ENCODE data around the gene RPTOR. TPM values are rescaled to one million over a fixed set of nuclear protein-coding genes. Genes with fewer than 3 reads are reported as not detected.

The RPTOR gene
- total RNA-seq, 1 experiment from 2014 or later = 46.2 TPM

GRCh38 chr17:80944326-80944725 is 399.7 kb downstream of the RPTOR start:
- H3K9me3 ChIP-seq (ENCODE audit: low read length) = no peaks in the 10 kb centered on the region
- no peak overlapping the region for H3K4me2 ChIP-seq (ENCODE audit: low read length)
- intact Hi-C loops (cut with micrococcal nuclease) = no loop called here
- no TSS peak for BruUV-seq (replicated peaks)
- no peak overlapping the region for H2AFZ ChIP-seq (ENCODE audit: low read length)
- H4K20me1 ChIP-seq (ENCODE audit: low read length) = no peaks in the 10 kb centered on the region
- H3K9ac ChIP-seq (ENCODE audit: low read length) = no peak overlapping the region
- H3K27me3 ChIP-seq (ENCODE audit: low read length) = no peaks in the 10 kb centered on the region
- H3K9me2 ChIP-seq (replicated peaks; ENCODE audit: low read length) = no peaks in the 10 kb centered on the region
- ATAC-seq (no peak), DNase-seq (no peak)
- no peaks in the 10 kb centered on the region for H3K4me1 ChIP-seq (ENCODE audit: insufficient read depth, low read length)
- no peaks in the 10 kb centered on the region for H3K79me2 ChIP-seq (ENCODE audit: low read length)
- no peak overlapping the region for H3K27ac ChIP-seq (ENCODE audit: low read length)
- no peaks in the 10 kb centered on the region for H3F3A ChIP-seq (ENCODE audit: low read length, unreplicated experiment)
- no peak overlapping the region for H3K4me3 ChIP-seq (ENCODE audit: low read length)
- H3K36me3 ChIP-seq (ENCODE audit: low read depth, low read length) = no peaks in the 10 kb centered on the region; the same call in 1 of the 2 replicates
- POLR2A ChIA-PET (ENCODE audit: unreplicated experiment) = no interaction called here
- CTCF ChIA-PET = no interaction called here
- no peak for TF ChIP-seq CTCF (conservative IDR thresholded peaks at IDR 0.05; ENCODE audit: low read depth, low read length)
- no peak for TF ChIP-seq EZH2 (IDR thresholded peaks at IDR 0.05; ENCODE audit: low read length, unreplicated experiment)
- no peak for TF ChIP-seq EZH2phosphoT487 (IDR thresholded peaks at IDR 0.05; ENCODE audit: borderline replicate concordance, low read length)

GRCh38 chr17:80945736-80946135 is 401.1 kb downstream of the RPTOR start:
- no TSS peak for BruUV-seq (replicated peaks)
- H3K27me3 ChIP-seq (ENCODE audit: low read length) = no peaks in the 10 kb centered on the region
- H3K4me2 ChIP-seq (ENCODE audit: low read length) = no peak overlapping the region
- no peak for DNase-seq
- no peak overlapping the region for H3K4me3 ChIP-seq (ENCODE audit: low read length)
- H3F3A ChIP-seq (ENCODE audit: low read length, unreplicated experiment) = no peaks in the 10 kb centered on the region
- H2AFZ ChIP-seq (ENCODE audit: low read length) = no peak overlapping the region
- intact Hi-C loops (cut with micrococcal nuclease) = no loop called here
- ATAC-seq = no peak
- no peaks in the 10 kb centered on the region for H3K79me2 ChIP-seq (ENCODE audit: low read length)
- H3K9ac ChIP-seq (ENCODE audit: low read length) = no peak overlapping the region
- H3K4me1 ChIP-seq (ENCODE audit: insufficient read depth, low read length) = no peaks in the 10 kb centered on the region
- no peaks in the 10 kb centered on the region for H3K9me2 ChIP-seq (replicated peaks; ENCODE audit: low read length)
- no peaks in the 10 kb centered on the region for H4K20me1 ChIP-seq (ENCODE audit: low read length)
- ChIA-PET CTCF (no interaction called here), POLR2A (ENCODE audit: unreplicated experiment) (no interaction called here)
- no peaks in the 10 kb centered on the region; the same call in 1 of the 2 replicates for H3K36me3 ChIP-seq (ENCODE audit: low read depth, low read length)
- no peak overlapping the region for H3K27ac ChIP-seq (ENCODE audit: low read length)
- no peaks in the 10 kb centered on the region for H3K9me3 ChIP-seq (ENCODE audit: low read length)
- TF ChIP-seq CTCF (conservative IDR thresholded peaks at IDR 0.05; ENCODE audit: low read depth, low read length) = no peak
- TF ChIP-seq EZH2 (IDR thresholded peaks at IDR 0.05; ENCODE audit: low read length, unreplicated experiment) = no peak
- no peak for TF ChIP-seq EZH2phosphoT487 (IDR thresholded peaks at IDR 0.05; ENCODE audit: borderline replicate concordance, low read length)

- CTCF ChIA-PET = no interaction called here
- H3K36me3 ChIP-seq (ENCODE audit: low read depth, low read length) = no peaks in the 10 kb centered on the region; the same call in 1 of the 2 replicates
- no peaks in the 10 kb centered on the region for H3F3A ChIP-seq (ENCODE audit: low read length, unreplicated experiment)
- DNase-seq (no peak), ATAC-seq (no peak)
- POLR2A ChIA-PET (ENCODE audit: unreplicated experiment) = no interaction called here
- no peaks in the 10 kb centered on the region for H3K4me1 ChIP-seq (ENCODE audit: insufficient read depth, low read length)
- no TSS peak for BruUV-seq (replicated peaks)
- H3K27me3 ChIP-seq (ENCODE audit: low read length) = no peaks in the 10 kb centered on the region
- H3K9ac ChIP-seq (ENCODE audit: low read length) = no peak overlapping the region
- intact Hi-C loops (cut with micrococcal nuclease) = no loop called here
- no peaks in the 10 kb centered on the region for H3K79me2 ChIP-seq (ENCODE audit: low read length)
- no peaks in the 10 kb centered on the region for H3K9me2 ChIP-seq (replicated peaks; ENCODE audit: low read length)
- H3K4me2 ChIP-seq (ENCODE audit: low read length) = no peak overlapping the region
- no peak overlapping the region for H3K27ac ChIP-seq (ENCODE audit: low read length)
- TF ChIP-seq EZH2phosphoT487 (IDR thresholded peaks at IDR 0.05; ENCODE audit: borderline replicate concordance, low read length) = no peak
- H4K20me1 ChIP-seq (ENCODE audit: low read length) = no peaks in the 10 kb centered on the region
- no peak overlapping the region for H3K4me3 ChIP-seq (ENCODE audit: low read length)
- H3K9me3 ChIP-seq (ENCODE audit: low read length) = no peaks in the 10 kb centered on the region
- no peak overlapping the region for H2AFZ ChIP-seq (ENCODE audit: low read length)
These were observed 401.8 kb downstream of the RPTOR start for GRCh38 chr17:80946449-80946848.
